Brain microvascular endothelial cell (primary cell): ENCODE measurements around the gene COPG2.
"Not testable (repeated sequence)": the region's sequence is repeated elsewhere in the genome, so short reads cannot be mapped to it uniquely, and the experiment has no call there.

Source experiments
- DNase-seq: peaks from one replicate; pipeline ENCODE4 v3.0.0-alpha.2; 2020
- H3K27ac ChIP-seq: fragments of 250-450 bp; sonication (Bioruptor Pico); 2 replicates; pipeline ENCODE4 v1.5.1; 2020; ENCODE audit warnings: mild to moderate bottlenecking, moderate library complexity
- H3K27me3 ChIP-seq: fragments of 250-450 bp; sonication (Bioruptor Pico); replicated peaks from 2 replicates; pipeline ENCODE4 v1.5.1; 2020; ENCODE audit warnings: mild to moderate bottlenecking
- H3K36me3 ChIP-seq: fragments of 250-450 bp; sonication (Bioruptor Pico); replicated peaks from 2 replicates; pipeline ENCODE4 v1.5.1; 2020; ENCODE audit warnings: mild to moderate bottlenecking
- H3K4me3 ChIP-seq: 2 replicates; pipeline ENCODE4 v1.5.1; 2011; ENCODE audit warnings: low read depth, mild to moderate bottlenecking, control low read depth, low read length, moderate library complexity
- in situ Hi-C: cut with HindIII; loops from 2 replicates; pipeline ENCODE4 v1.10.0; 2017; ENCODE audit warnings: low sequenced_read_pairs, low pct_ligation_motif_present
- TF ChIP-seq, protein P1 (sequence below): IDR thresholded peaks from 2 replicates; pipeline ENCODE4 v1.5.1; 2011; ENCODE audit warnings: low read depth, mild to moderate bottlenecking, moderate library complexity, low read length, control low read depth, inconsistent platforms; ENCODE audit errors: missing control alignments

COPG2 gene

DNA sequence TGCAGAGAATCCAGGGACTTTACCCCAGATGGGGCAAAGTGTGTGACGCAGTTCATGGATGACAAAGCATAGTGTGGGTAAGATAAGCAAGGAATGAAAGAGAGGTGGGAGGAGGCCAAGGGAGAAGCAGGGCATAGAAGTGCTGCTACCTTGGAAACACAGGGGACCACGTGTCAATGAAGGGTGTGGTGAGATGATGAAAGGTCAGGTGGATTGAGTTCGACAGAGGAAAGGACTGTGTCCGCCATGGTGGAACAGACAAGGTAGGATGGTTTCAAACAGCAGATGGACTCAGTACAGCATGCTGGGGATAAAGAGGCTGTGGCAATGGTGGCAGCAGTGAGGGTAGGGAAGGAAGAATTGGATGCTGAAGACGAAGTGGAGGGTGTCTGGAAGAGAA lies 143.9 kb downstream of the COPG2 start:
- TF ChIP-seq, protein P1, sequence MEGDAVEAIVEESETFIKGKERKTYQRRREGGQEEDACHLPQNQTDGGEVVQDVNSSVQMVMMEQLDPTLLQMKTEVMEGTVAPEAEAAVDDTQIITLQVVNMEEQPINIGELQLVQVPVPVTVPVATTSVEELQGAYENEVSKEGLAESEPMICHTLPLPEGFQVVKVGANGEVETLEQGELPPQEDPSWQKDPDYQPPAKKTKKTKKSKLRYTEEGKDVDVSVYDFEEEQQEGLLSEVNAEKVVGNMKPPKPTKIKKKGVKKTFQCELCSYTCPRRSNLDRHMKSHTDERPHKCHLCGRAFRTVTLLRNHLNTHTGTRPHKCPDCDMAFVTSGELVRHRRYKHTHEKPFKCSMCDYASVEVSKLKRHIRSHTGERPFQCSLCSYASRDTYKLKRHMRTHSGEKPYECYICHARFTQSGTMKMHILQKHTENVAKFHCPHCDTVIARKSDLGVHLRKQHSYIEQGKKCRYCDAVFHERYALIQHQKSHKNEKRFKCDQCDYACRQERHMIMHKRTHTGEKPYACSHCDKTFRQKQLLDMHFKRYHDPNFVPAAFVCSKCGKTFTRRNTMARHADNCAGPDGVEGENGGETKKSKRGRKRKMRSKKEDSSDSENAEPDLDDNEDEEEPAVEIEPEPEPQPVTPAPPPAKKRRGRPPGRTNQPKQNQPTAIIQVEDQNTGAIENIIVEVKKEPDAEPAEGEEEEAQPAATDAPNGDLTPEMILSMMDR: no peak
- Histone ChIP-seq H3K27me3 (no peaks in the 10 kb centered on the region), H3K4me3 (no peak overlapping the region), H3K36me3 (peaks cover 22% of the 10 kb centered on the region), H3K27ac (no peak overlapping the region)
- in situ Hi-C loops: no loop called here
- no peak for DNase-seq

DNA sequence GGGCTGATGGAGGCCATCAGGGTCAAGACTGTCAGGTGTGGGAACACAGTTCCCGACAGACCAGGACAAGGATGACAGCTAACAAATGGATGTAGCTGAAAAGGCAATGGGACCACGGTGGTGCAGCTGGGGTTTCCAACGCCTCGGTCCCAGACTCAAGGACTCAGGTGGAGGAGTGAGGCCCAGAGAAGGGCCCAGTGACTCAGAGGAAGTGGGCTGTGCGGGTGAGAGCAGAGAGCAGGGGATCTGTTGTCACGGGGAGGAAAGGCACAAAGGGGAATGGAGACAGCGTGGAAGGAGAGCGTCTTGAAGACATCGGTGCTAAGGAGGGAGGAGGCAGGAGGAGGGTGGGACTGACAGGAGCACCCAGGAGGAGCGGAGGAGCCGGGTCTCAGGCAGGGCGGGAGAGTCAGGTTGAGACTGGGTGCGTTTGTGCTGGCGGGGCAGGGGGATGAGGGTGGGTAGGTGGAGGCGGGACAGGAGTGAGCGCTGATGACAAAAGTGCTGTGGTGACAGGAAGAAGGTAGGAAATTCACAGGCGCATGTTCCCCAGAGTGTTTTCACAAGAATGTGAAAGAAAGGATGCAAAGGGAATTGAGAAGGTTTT lies 144.9 kb downstream of the COPG2 start:
- DNase-seq, H3K4me3 ChIP-seq, H3K27me3 ChIP-seq, H3K27ac ChIP-seq, in situ Hi-C loops: not testable (repeated sequence)
- peaks cover 17% of the 10 kb centered on the region for H3K36me3 ChIP-seq

DNA sequence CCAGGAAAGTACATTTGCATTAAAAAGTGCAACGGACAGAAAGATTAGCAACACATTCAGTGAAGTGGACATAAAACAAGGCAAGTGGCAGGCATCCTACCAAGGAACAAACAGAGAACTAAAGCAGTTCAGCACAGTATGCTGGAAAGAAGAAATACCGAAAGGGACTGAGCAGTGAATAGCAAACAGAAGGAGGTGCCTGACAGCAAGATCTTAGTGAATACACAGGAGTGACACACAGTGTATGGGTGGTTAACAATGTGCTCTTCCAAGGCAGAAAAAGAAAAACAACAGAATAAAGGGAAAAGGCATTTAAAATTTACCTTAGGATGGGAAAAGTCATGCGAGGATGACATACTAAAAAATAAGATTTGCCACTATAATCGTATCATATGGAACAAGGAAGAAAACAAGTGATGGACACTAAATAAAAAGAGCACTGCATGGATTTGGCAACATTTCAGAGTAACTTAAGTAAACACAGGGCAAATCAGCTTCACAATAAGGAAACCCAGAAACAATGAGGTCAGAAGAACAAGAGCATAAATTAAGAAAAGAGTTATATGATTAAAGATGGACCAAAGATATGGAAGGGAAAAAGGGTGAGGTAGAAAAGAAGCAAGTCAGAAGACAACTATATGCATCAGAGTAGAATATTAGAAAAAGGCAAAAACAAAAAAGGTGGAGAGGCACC lies 147.1 kb downstream of the COPG2 start:
- in situ Hi-C loops: no loop called here
- no peak for DNase-seq
- TF ChIP-seq, protein P1: no peak

DNA sequence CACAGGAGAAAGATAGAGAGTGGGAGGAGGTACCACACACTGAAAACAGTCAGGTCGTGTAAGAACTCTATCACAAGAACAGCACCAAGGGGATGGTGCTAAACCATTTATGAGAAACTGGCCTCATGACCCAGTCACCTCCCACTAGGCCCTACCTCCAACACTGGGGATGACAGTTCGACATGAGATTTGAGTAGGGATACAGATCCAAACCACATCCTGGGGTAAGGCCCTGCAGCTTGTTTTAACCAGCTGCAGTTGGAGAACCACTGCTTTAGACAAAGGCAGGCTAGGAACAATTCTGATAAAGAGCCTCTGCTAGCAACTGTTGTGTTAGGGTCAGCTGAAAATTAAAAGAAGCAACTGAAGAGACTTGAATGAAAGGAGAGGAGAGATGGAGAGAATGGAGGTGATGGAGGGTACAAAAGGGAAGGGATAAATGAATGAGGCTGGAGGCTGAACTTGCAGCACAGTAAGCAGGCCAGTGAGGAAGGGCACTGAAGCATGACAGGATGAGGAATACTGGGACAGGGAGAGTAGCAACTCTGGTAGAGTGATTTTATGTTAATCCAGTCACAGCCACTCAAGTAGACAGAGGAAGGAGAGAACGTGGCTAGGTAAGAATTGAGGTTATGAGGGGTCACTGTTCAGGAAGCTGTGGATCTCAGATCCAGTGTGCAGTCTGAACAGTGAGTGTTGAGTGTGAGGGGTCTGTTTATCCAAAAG lies 153.1 kb downstream of the COPG2 start:
- no peak for DNase-seq
- TF ChIP-seq, protein P1: no peak
- Histone ChIP-seq H3K4me3 (no peak overlapping the region), H3K27me3 (no peaks in the 10 kb centered on the region), H3K36me3 (peaks cover 2% of the 10 kb centered on the region), H3K27ac (no peak overlapping the region)
- in situ Hi-C loops: no loop called here

More for the DNA sequence above, 147.1 kb downstream of the COPG2 start:
- Histone ChIP-seq H3K4me3 (no peak overlapping the region), H3K27me3 (no peaks in the 10 kb centered on the region), H3K27ac (no peak overlapping the region), H3K36me3 (peaks cover 17% of the 10 kb centered on the region)

DNA sequence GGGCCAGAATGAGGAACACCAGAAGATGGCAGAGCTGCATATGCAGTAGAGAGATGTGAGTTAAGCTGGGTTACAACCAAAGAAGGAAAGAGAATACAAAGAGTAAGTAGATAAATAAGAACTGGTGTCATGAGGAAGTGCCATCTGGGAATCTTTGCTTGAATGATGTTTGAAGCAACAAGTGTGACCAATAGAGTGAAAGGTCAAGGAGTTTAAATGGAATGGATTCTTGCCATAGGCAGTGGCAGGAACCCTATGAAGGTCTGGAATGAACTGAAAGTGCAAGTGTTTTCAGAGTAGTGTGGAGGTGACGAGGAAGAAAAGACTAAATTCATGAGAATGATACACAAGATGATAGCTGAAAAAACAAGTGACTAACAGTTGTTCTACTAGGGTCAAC lies 155.1 kb downstream of the COPG2 start:
- no peak overlapping the region for H3K27ac ChIP-seq
- peaks cover 10% of the 10 kb centered on the region for H3K36me3 ChIP-seq
- TF ChIP-seq, protein P1: no peak
- no peak overlapping the region for H3K4me3 ChIP-seq
- in situ Hi-C loops: no loop called here
- H3K27me3 ChIP-seq: no peaks in the 10 kb centered on the region
- DNase-seq: no peak

DNA sequence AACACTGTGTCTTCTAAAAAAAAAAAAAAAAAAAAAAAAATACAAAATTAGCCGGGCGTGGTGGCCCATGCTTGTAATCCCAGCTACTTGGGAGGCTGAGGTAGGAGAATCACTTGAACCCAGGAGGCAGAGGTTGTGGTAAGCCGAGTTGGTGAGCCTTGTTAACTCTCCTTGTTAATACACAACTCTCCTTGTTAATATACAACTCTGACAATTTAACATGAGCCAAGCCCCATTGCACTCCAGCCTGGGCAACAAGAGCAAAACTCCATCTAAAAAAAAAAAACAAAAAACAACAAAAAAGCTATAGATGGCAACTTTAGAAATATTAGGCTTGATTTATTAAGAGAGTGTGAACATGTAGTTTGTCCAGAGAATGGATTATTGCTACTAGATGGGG lies 156.5 kb downstream of the COPG2 start:
- in situ Hi-C loops, DNase-seq, H3K27me3 ChIP-seq: not testable (repeated sequence)

More for the DNA sequence above, 156.5 kb downstream of the COPG2 start:
- H3K27ac ChIP-seq, H3K4me3 ChIP-seq: not testable (repeated sequence)
- H3K36me3 ChIP-seq: peaks cover 23% of the 10 kb centered on the region
